ENCODE data around the gene PAPOLA. TPM values are rescaled to one million over a fixed set of nuclear protein-coding genes. Genes with fewer than 3 reads are reported as not detected.

PAPOLA gene
- total RNA-seq, 4 donors from 2014 or later, result 76.6 to 250 (median 110) TPM

DNA sequence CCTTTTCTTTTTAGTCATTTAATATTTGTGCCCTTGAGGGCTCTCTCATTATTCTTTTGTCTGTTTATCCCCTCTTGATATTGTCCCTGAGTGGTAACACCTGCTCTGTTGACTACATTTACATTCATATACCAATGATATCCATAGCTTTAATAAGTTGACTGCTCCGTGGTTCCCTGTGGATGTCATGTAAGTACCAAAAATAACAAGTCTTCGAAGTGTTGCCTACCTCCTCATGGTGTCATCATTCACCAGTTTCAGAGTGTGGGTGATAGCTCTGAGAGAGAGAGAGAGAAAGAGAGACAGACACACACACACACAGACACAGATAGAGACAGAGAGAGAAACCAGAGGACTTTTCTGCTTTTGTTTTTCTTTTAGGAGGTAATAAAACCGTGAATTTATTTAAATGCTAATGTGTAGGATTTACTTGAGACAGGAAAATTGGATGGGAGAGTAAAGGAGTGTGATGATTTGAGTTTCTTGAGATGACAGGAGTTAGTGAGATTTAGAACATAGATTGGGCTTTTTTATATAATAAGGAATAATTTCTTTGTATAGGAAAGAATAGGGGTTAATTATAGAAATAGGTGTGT, 52.2 kb downstream of the PAPOLA start:
- Histone ChIP-seq H3K27me3 (no peaks in the 10 kb centered on the region), H3K4me3 (no peak overlapping the region), H3K36me3 (peaks cover 83% of the 10 kb centered on the region), H3K9me3 (no peaks in the 10 kb centered on the region), H3K4me1 (no peaks in the 10 kb centered on the region), H3K27ac (no peak overlapping the region)
- no peak for DNase-seq (ENCODE audit: low spot score in 2 of 2)
- TF ChIP-seq, protein P1, sequence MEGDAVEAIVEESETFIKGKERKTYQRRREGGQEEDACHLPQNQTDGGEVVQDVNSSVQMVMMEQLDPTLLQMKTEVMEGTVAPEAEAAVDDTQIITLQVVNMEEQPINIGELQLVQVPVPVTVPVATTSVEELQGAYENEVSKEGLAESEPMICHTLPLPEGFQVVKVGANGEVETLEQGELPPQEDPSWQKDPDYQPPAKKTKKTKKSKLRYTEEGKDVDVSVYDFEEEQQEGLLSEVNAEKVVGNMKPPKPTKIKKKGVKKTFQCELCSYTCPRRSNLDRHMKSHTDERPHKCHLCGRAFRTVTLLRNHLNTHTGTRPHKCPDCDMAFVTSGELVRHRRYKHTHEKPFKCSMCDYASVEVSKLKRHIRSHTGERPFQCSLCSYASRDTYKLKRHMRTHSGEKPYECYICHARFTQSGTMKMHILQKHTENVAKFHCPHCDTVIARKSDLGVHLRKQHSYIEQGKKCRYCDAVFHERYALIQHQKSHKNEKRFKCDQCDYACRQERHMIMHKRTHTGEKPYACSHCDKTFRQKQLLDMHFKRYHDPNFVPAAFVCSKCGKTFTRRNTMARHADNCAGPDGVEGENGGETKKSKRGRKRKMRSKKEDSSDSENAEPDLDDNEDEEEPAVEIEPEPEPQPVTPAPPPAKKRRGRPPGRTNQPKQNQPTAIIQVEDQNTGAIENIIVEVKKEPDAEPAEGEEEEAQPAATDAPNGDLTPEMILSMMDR (IDR thresholded peaks at IDR 0.05), result no peak
- TF ChIP-seq POLR2AphosphoS5 (IDR thresholded peaks at IDR 0.05) (no peak), POLR2A (IDR thresholded peaks at IDR 0.05) (no peak), EP300 (IDR thresholded peaks at IDR 0.05) (no peak)
- 80% methylated on average over 3 of the region's 3 CpGs for WGBS

- peaks cover 62% of the 10 kb centered on the region for H3K36me3 ChIP-seq
- DNase-seq (ENCODE audit: low spot score in 2 of 2), result no peak
- no peak overlapping the region for H3K27ac ChIP-seq
- WGBS, result 78% methylated on average over 1 of the region's 1 CpG
- no peaks in the 10 kb centered on the region for H3K27me3 ChIP-seq
- no peaks in the 10 kb centered on the region for H3K9me3 ChIP-seq
- no peak overlapping the region for H3K4me3 ChIP-seq
- TF ChIP-seq POLR2AphosphoS5 (IDR thresholded peaks at IDR 0.05) (no peak), EP300 (IDR thresholded peaks at IDR 0.05) (no peak), POLR2A (IDR thresholded peaks at IDR 0.05) (no peak)
- TF ChIP-seq, protein P1 (IDR thresholded peaks at IDR 0.05), result no peak
- H3K4me1 ChIP-seq, result no peaks in the 10 kb centered on the region
Observed at GRCh38 chr14:96559571-96559970, 57.4 kb downstream of the PAPOLA start.

GRCh38 chr14:96564389-96564788, 62.2 kb downstream of the PAPOLA start:
- Histone ChIP-seq H3K4me3 (no peak overlapping the region), H3K4me1 (no peaks in the 10 kb centered on the region), H3K9me3 (no peaks in the 10 kb centered on the region), H3K36me3 (peaks cover 44% of the 10 kb centered on the region), H3K27ac (no peak overlapping the region), H3K27me3 (no peaks in the 10 kb centered on the region)
- TF ChIP-seq POLR2AphosphoS5 (IDR thresholded peaks at IDR 0.05) (no peak), EP300 (IDR thresholded peaks at IDR 0.05) (no peak), POLR2A (IDR thresholded peaks at IDR 0.05) (no peak)
- TF ChIP-seq, protein P1 (IDR thresholded peaks at IDR 0.05), result no peak
- DNase-seq (ENCODE audit: low spot score in 2 of 2), result no peak
- WGBS, result 87% methylated on average over 1 of the region's 1 CpG

DNA sequence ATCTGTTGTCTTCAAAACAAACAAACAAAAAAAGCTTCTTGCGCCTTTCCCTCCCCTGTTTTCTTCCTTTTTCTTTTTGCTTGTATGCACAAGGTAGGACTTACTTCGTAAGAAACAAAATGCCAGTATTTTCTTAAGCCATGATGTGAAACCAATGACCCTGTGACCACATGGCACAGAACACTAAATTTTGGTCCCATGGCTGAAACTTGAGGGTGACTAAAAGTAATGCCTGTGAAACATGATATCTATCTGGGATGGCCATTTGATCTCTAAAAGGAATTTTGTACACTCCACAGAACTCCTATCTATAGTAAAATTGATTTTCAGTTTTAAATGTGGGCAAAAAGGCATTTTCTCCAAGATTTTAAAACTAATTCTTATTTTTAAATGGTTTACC, 63.6 kb downstream of the PAPOLA start:
- DNase-seq (ENCODE audit: low spot score in 2 of 2), result no peak
- Histone ChIP-seq H3K27ac (no peak overlapping the region), H3K4me3 (no peak overlapping the region), H3K4me1 (no peaks in the 10 kb centered on the region), H3K9me3 (no peaks in the 10 kb centered on the region), H3K27me3 (no peaks in the 10 kb centered on the region), H3K36me3 (peaks cover 32% of the 10 kb centered on the region)
- TF ChIP-seq POLR2AphosphoS5 (IDR thresholded peaks at IDR 0.05), result no peak
- TF ChIP-seq, protein P1 (IDR thresholded peaks at IDR 0.05), result no peak
- TF ChIP-seq EP300 (IDR thresholded peaks at IDR 0.05), result no peak
- TF ChIP-seq POLR2A (IDR thresholded peaks at IDR 0.05), result no peak
- WGBS, result 88% methylated on average over 2 of the region's 2 CpGs

DNA sequence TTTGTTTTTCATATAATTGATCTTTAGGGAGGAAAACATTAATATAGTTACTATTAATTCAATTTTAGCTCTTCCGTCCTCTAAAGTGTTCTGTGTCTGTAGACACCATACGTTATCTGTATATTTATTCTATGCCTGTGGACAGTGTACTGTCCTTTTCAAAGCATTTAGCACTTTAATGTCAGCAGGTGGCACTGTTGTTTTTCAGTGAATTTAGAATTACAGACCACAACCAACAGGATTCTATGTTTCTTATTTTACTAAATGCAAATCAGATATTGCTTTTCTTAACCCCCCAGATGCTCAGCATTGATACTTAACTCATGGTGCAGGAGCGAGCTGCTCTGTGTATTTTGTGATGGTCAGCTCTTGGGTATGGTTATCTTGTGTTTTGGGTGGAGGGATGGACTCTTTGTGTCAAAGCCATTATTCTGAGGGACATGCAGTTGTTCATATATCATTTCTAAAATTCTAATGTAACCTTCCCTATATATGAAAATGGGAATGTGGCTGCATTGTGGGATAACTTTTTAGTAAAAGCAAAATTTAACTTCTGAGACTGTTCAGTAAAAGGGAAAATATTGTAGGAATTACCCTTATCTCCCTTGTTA, 65.2 kb downstream of the PAPOLA start:
- 76% methylated on average over 3 of the region's 3 CpGs for WGBS
- Histone ChIP-seq H3K27me3 (no peaks in the 10 kb centered on the region), H3K4me3 (no peak overlapping the region), H3K36me3 (peaks cover 32% of the 10 kb centered on the region), H3K4me1 (no peaks in the 10 kb centered on the region), H3K27ac (no peak overlapping the region), H3K9me3 (no peaks in the 10 kb centered on the region)
- TF ChIP-seq, protein P1 (IDR thresholded peaks at IDR 0.05), result peak in 1 of 2 donors; percentile 3
- no peak for TF ChIP-seq POLR2AphosphoS5 (IDR thresholded peaks at IDR 0.05)
- TF ChIP-seq EP300 (IDR thresholded peaks at IDR 0.05), result no peak
- TF ChIP-seq POLR2A (IDR thresholded peaks at IDR 0.05), result no peak
- no peak for DNase-seq (ENCODE audit: low spot score in 2 of 2)

All from suprapubic skin (tissue), 4 donors.